HepG2 (cell line): ENCODE data around the gene ADGRD1. TPM values are rescaled to one million over a fixed set of nuclear protein-coding genes. Genes with fewer than 3 reads are reported as not detected.

Experiments used
- ATAC-seq: fragments of 200-7000 bp; cut with Tn5 transposase; 3 replicates; pipeline ENCODE4 v1.9.1; 2020; ENCODE audit warnings: mild to moderate bottlenecking, moderate library complexity
- BruUV-seq: library from RNA; stranded (reverse); fragments of 400-500 nt; replicated peaks from 2 replicates; lab custom pipeline; 2021; lab: Mats Ljungman, UMichigan
- CTCF ChIA-PET: fragments of 300-600 bp; formaldehyde crosslinking; extraction: SDS; loops from one replicate; lab custom pipeline; 2021; ENCODE audit warnings: low total read pairs, inconsistent platforms, low intra/inter-chr PET ratio; lab: Yijun Ruan, JAX
- POLR2A ChIA-PET: fragments of 350-600 bp; sonication (Branson Sonifier 250); formaldehyde crosslinking; loops from one replicate; lab custom pipeline; 2020; ENCODE audit warnings: antibody characterized with exemption, inconsistent platforms; lab: Yijun Ruan, JAX
- DNase-seq: peaks from one replicate; pipeline ENCODE4 v3.0.0-alpha.2; 2015; ENCODE audit warnings: low spot score
- FAIRE-seq: peaks from 3 replicates; lab custom pipeline; 2011; peaks lifted over from hg19 to GRCh38; lab: Jason Lieb, UNC
- H2AFZ ChIP-seq: one replicate; pipeline ENCODE4 v1.6.1; 2011; ENCODE audit warnings: low read length, inconsistent platforms
- H3K27ac ChIP-seq: fragments of 300-600 bp; 3 replicates; pipeline ENCODE4 v1.8.0; 2011; ENCODE audit warnings: mixed run types, mild to moderate bottlenecking, mixed read lengths, low read length, inconsistent platforms; ENCODE audit not compliant: insufficient read depth; ENCODE audit errors: extremely low read length
- H3K27me3 ChIP-seq, 2 experiments: fragments of 200-600 bp in 1 of 2; 2 replicates in 1 of 2; 3 replicates in 1 of 2; pipeline versions ENCODE4 v1.6.0 to v1.8.0; 2011; ENCODE audit warnings: low read length in 2 of 2, mild to moderate bottlenecking in 2 of 2, moderate library complexity in 2 of 2, inconsistent platforms in 1 of 2; ENCODE audit not compliant: insufficient read depth in 2 of 2, control insufficient read depth in 1 of 2
- H3K36me3 ChIP-seq, 2 experiments: fragments of 200-600 bp in 1 of 2; replicated peaks in 1 of 2; 2 replicates in 1 of 2; 3 replicates in 1 of 2; pipeline versions ENCODE4 v1.5.1 to v1.8.0; 2011; ENCODE audit warnings: low read length in 2 of 2, inconsistent platforms in 1 of 2; ENCODE audit not compliant: insufficient read depth in 2 of 2, control insufficient read depth in 1 of 2
- H3K4me1 ChIP-seq: 2 replicates; pipeline ENCODE4 v1.5.1; 2012; ENCODE audit warnings: low read length, inconsistent platforms; ENCODE audit not compliant: insufficient read depth
- H3K4me2 ChIP-seq: 2 replicates; pipeline ENCODE4 v1.6.0; 2011; ENCODE audit warnings: low read depth, low read length, inconsistent platforms
- H3K4me3 ChIP-seq, 3 experiments: fragments of 200-600 bp in 1 of 3; sonication (generic), shearing (Covaris generic) in 1 of 3; replicated peaks in 1 of 3; 2 replicates each; pipeline ENCODE4 v1.5.1; 2011 to 2016; ENCODE audit warnings: low read length in 3 of 3, inconsistent platforms in 2 of 3, low read depth in 2 of 3, mild to moderate bottlenecking in 2 of 3, control low read depth in 1 of 3, mixed read lengths in 1 of 3; ENCODE audit not compliant: insufficient read depth in 1 of 3
- H3K79me2 ChIP-seq: one replicate; pipeline ENCODE4 v1.6.1; 2011; ENCODE audit warnings: low read length, inconsistent platforms; ENCODE audit not compliant: insufficient read depth
- H3K9ac ChIP-seq: 2 replicates; pipeline ENCODE4 v1.6.0; 2011; ENCODE audit warnings: mild to moderate bottlenecking, low read depth, low read length, inconsistent platforms; ENCODE audit not compliant: insufficient read depth
- H3K9me3 ChIP-seq: 2 replicates; pipeline ENCODE4 v1.5.1; 2012; ENCODE audit warnings: mild to moderate bottlenecking, low read length
- H4K20me1 ChIP-seq: 2 replicates; pipeline ENCODE4 v1.6.0; 2011; ENCODE audit warnings: inconsistent platforms, mild to moderate bottlenecking, low read length, moderate library complexity; ENCODE audit not compliant: insufficient read depth
- ATRX ChIP-seq: sonication (generic); formaldehyde crosslinking; IDR thresholded peaks from 2 replicates; pipeline ENCODE4 v1.4.0; 2020; ENCODE audit warnings: missing genetic modification reagents, borderline replicate concordance
- FOXC1 ChIP-seq: sonication (generic); formaldehyde crosslinking; IDR thresholded peaks from 2 replicates; pipeline ENCODE4 v1.8.0; 2022; ENCODE audit warnings: mild to moderate bottlenecking, missing genetic modification reagents, borderline replicate concordance
- FOXO1 ChIP-seq: sonication (generic); formaldehyde crosslinking; IDR thresholded peaks from 2 replicates; pipeline ENCODE4 v1.4.0; 2020; ENCODE audit warnings: missing genetic modification reagents
- GRHL1 ChIP-seq: sonication (generic); formaldehyde crosslinking; conservative IDR thresholded peaks from 2 replicates; pipeline ENCODE4 v1.8.0; 2022; ENCODE audit warnings: missing genetic modification reagents
- HOXA7 ChIP-seq: sonication (generic); formaldehyde crosslinking; IDR thresholded peaks from 2 replicates; pipeline ENCODE4 v1.8.1; 2022; ENCODE audit warnings: mild to moderate bottlenecking, missing genetic modification reagents, moderate library complexity
- IRF2 ChIP-seq: IDR thresholded peaks from 2 replicates; pipeline ENCODE4 v1.6.1; 2018; ENCODE audit warnings: missing genetic modification reagents, missing compliant biosample characterization
- TFDP1 ChIP-seq: IDR thresholded peaks from 2 replicates; pipeline ENCODE4 v1.6.1; 2016; ENCODE audit warnings: missing compliant biosample characterization, missing genetic modification reagents, borderline replicate concordance
- ZHX1 ChIP-seq: sonication (generic); formaldehyde crosslinking; IDR thresholded peaks from 2 replicates; pipeline ENCODE4 v1.8.1; 2022; ENCODE audit warnings: low read depth, mild to moderate bottlenecking, missing genetic modification reagents
- ZMAT3 ChIP-seq: sonication (generic); formaldehyde crosslinking; conservative IDR thresholded peaks from 2 replicates; pipeline ENCODE4 v1.7.0; 2021; ENCODE audit warnings: missing genetic modification reagents
- ZMYM3 ChIP-seq: sonication (generic); formaldehyde crosslinking; IDR thresholded peaks from 2 replicates; pipeline ENCODE4 v1.5.1; 2020; ENCODE audit warnings: mild to moderate bottlenecking, missing genetic modification reagents
- ZNF501 ChIP-seq: sonication (generic); formaldehyde crosslinking; IDR thresholded peaks from 2 replicates; pipeline ENCODE4 v1.5.1; 2020; ENCODE audit warnings: mild to moderate bottlenecking, moderate library complexity, missing genetic modification reagents
- ZNF605 ChIP-seq: sonication (generic); formaldehyde crosslinking; IDR thresholded peaks from 2 replicates; pipeline ENCODE4 v1.8.0; 2022; ENCODE audit warnings: mild to moderate bottlenecking, missing genetic modification reagents
- ZNF784 ChIP-seq: sonication (generic); formaldehyde crosslinking; IDR thresholded peaks from 2 replicates; pipeline ENCODE4 v1.5.1; 2020; ENCODE audit warnings: missing genetic modification reagents, mild to moderate bottlenecking, borderline replicate concordance
- ZNF891 ChIP-seq: sonication (generic); formaldehyde crosslinking; IDR thresholded peaks from 2 replicates; pipeline ENCODE4 v1.5.0; 2020; ENCODE audit warnings: mild to moderate bottlenecking, missing genetic modification reagents
- ZSCAN12 ChIP-seq: sonication (generic); formaldehyde crosslinking; IDR thresholded peaks from 2 replicates; pipeline ENCODE4 v1.9.0; 2021; ENCODE audit warnings: mild to moderate bottlenecking, missing genetic modification reagents
- WGBS: methylation state at CpG from one replicate; pipeline ENCODE4 v1.1.6; 2017; ENCODE audit warnings: low lambda C conversion rate; 5-methylcytosine and 5-hydroxymethylcytosine counted together
- in situ Hi-C: cut with HindIII; loops from 2 replicates; pipeline ENCODE4 v1.10.0; 2017; ENCODE audit warnings: low pct_unique_long_range_greater_than_20kb; ENCODE audit not compliant: extremely low pct_ligation_motif_present
- intact Hi-C: fragments of 100-400 bp; cut with micrococcal nuclease; formaldehyde crosslinking; loops from one replicate; pipeline ENCODE4 v1.10.0; 2022; ENCODE audit not compliant: unreplicated experiment
- polyA plus RNA-seq, 8 experiments: library from polyadenylated mRNA; depleted of rRNA in 3 of 8; stranded (reverse) in 7 of 8; unstranded in 1 of 8; fragments of >200 nt; fragmentation: Illumina TruSeq in 4 of 8; extraction: Trizol in 4 of 8; gene quantifications; 2 replicates each; pipeline versions ENCODE4 v1.2.1 to v1.2.3, GENCODE V29; 2011 to 2016; ENCODE audit warnings: low read depth in 4 of 8, missing spikeins in 1 of 8, mixed read lengths in 1 of 8; ENCODE audit not compliant: insufficient read depth in 1 of 8
- total RNA-seq, 5 experiments: library from RNA; depleted of rRNA; stranded (reverse); fragments of >200 nt; fragmentation: Illumina TruSeq; extraction: Trizol; gene quantifications; 2 replicates each; pipeline ENCODE4 v1.2.3, GENCODE V29; 2016; ENCODE audit warnings: low read depth in 1 of 5

The ADGRD1 gene
- total and polyA plus RNA-seq, 2 of the 13 experiments (the other 11 are each of a cell fraction or from before 2014, with no cell fraction given), result 0.46 to 12.4 TPM

- 82% methylated on average over 7 of the region's 7 CpGs for WGBS
- Histone ChIP-seq H3K9me3 (no peaks in the 10 kb centered on the region), H3K9ac (no peak overlapping the region), H2AFZ (no peak overlapping the region), H3K79me2 (no peaks in the 10 kb centered on the region), H3K36me3 (no peaks in the 10 kb centered on the region), H3K27me3 (no peaks in the 10 kb centered on the region), H3K27ac (no peak overlapping the region), H3K4me1 (no peaks in the 10 kb centered on the region), H3K4me3 (no peak overlapping the region), H4K20me1 (no peaks in the 10 kb centered on the region), H3K4me2 (no peak overlapping the region)
- no TSS peak for BruUV-seq
- in situ Hi-C loops (no loop called here), intact Hi-C loops (no loop called here)
- POLR2A ChIA-PET, result no interaction called here
- DNase-seq, result no peak
- FAIRE-seq, result no peak
- CTCF ChIA-PET, result no interaction called here
- no peak for TF ChIP-seq ZNF784 (CRISPR knock-in tag)
- TF ChIP-seq ATRX, result no peak
- no peak for TF ChIP-seq ZNF501
- no peak for TF ChIP-seq GRHL1 (CRISPR knock-in tag)
- no peak for TF ChIP-seq ZNF891 (CRISPR knock-in tag)
- TF ChIP-seq HOXA7 (CRISPR knock-in tag), result no peak
- TF ChIP-seq ZHX1 (CRISPR knock-in tag), result no peak
- no peak for TF ChIP-seq ZMYM3 (CRISPR knock-in tag)
- no peak for TF ChIP-seq ZSCAN12
- no peak for TF ChIP-seq FOXO1 (CRISPR knock-in tag)
- no peak for TF ChIP-seq IRF2
- no peak for TF ChIP-seq ZNF605 (CRISPR knock-in tag)
- no peak for TF ChIP-seq TFDP1 (CRISPR knock-in tag)
- no peak for TF ChIP-seq FOXC1 (CRISPR knock-in tag)
- no peak for TF ChIP-seq ZMAT3 (CRISPR knock-in tag)
- ATAC-seq, result no peak
Measured at GRCh38 chr12:131055596-131056233, 102.0 kb downstream of the ADGRD1 start.
